K562 (cell line): ENCODE data around the gene KCNQ5. TPM values are rescaled to one million over a fixed set of nuclear protein-coding genes. Genes with fewer than 3 reads are reported as not detected.

Source experiments
- ATAC-seq: fragments of 200-7000 bp; cut with Tn5 transposase; 3 replicates; pipeline ENCODE4 v1.9.1; 2020; ENCODE audit warnings: moderate library complexity
- BruUV-seq: library from RNA; stranded (reverse); fragments of 400-500 nt; replicated peaks from 2 replicates; lab custom pipeline; 2021; lab: Mats Ljungman, UMichigan
- CTCF ChIA-PET: fragments of 300-600 bp; formaldehyde crosslinking; extraction: SDS; loops from one replicate; lab custom pipeline; 2021; ENCODE audit warnings: low intra/inter-chr PET ratio; lab: Yijun Ruan, JAX
- POLR2A ChIA-PET: fragments of 300-600, 350-650 bp; sonication (Branson Sonifier 250); formaldehyde crosslinking; extraction: SDS; loops from one replicate; lab custom pipeline; 2021; ENCODE audit warnings: antibody characterized with exemption, inconsistent platforms; lab: Yijun Ruan, JAX
- DNase-seq, 4 experiments: peaks; one replicate each; pipeline versions ENCODE4 v3.0.0 to v3.0.0-alpha.2; 2011 to 2018; ENCODE audit warnings: low spot score in 3 of 4, mixed read lengths in 3 of 4; ENCODE audit errors: extremely low read depth in 1 of 4
- FAIRE-seq: peaks from 2 replicates; lab custom pipeline; 2011; peaks lifted over from hg19 to GRCh38; lab: Jason Lieb, UNC
- H2AFZ ChIP-seq: 2 replicates; pipeline ENCODE4 v1.6.0; 2011; ENCODE audit warnings: low read depth, low read length, control low read depth, inconsistent platforms
- H3K27ac ChIP-seq: fragments of 200-600 bp; 3 replicates; pipeline ENCODE4 v1.8.0; 2011; ENCODE audit warnings: low read depth, mild to moderate bottlenecking, control low read depth, inconsistent platforms, low read length, moderate library complexity, mixed read lengths; ENCODE audit errors: extremely low read depth
- H3K27me3 ChIP-seq, 2 experiments: fragments of 300-600 bp in 1 of 2; 2 replicates in 1 of 2; 3 replicates in 1 of 2; pipeline versions ENCODE4 v1.6.0 to v1.8.0; 2011; ENCODE audit warnings: inconsistent platforms in 2 of 2, low read length in 2 of 2, mild to moderate bottlenecking in 1 of 2, mixed read lengths in 1 of 2, moderate library complexity in 1 of 2; ENCODE audit not compliant: control insufficient read depth in 2 of 2, insufficient read depth in 2 of 2
- H3K36me3 ChIP-seq: fragments of 300-600 bp; 3 replicates; pipeline ENCODE4 v1.8.0; 2011; ENCODE audit warnings: mild to moderate bottlenecking, low read length, inconsistent platforms; ENCODE audit not compliant: control insufficient read depth, insufficient read depth
- H3K4me1 ChIP-seq, 2 experiments: fragments of 200-600 bp in 1 of 2; replicated peaks in 1 of 2; 2 replicates in 1 of 2; 3 replicates in 1 of 2; pipeline versions ENCODE4 v1.5.1 to v1.8.0; 2011; ENCODE audit warnings: inconsistent platforms in 2 of 2, low read length in 2 of 2, mild to moderate bottlenecking in 1 of 2, mixed read lengths in 1 of 2, moderate library complexity in 1 of 2; ENCODE audit not compliant: control insufficient read depth in 2 of 2, insufficient read depth in 2 of 2
- H3K4me2 ChIP-seq: 2 replicates; pipeline ENCODE4 v1.6.1; 2011; ENCODE audit warnings: low read length, control low read depth, inconsistent platforms, mixed read lengths; ENCODE audit not compliant: insufficient read depth
- H3K4me3 ChIP-seq: fragments of 200-600 bp; sonication (generic), shearing (Covaris generic); 2 replicates; pipeline ENCODE4 v1.5.1; 2016; ENCODE audit warnings: control low read depth, inconsistent platforms
- H3K79me2 ChIP-seq: fragments of 200-600 bp; 3 replicates; pipeline ENCODE4 v1.8.0; 2011; ENCODE audit warnings: low read length, inconsistent platforms; ENCODE audit not compliant: control insufficient read depth, insufficient read depth
- H3K9ac ChIP-seq, 2 experiments: 2 replicates each; pipeline versions ENCODE4 v1.6.0 to v1.6.1; 2011; ENCODE audit warnings: low read depth in 2 of 2, low read length in 2 of 2, control low read depth in 1 of 2, inconsistent platforms in 1 of 2, mild to moderate bottlenecking in 1 of 2, mixed read lengths in 1 of 2; ENCODE audit not compliant: insufficient read depth in 1 of 2
- H3K9me1 ChIP-seq: one replicate; pipeline ENCODE4 v1.6.0; 2011; ENCODE audit warnings: inconsistent platforms, mild to moderate bottlenecking, low read length, moderate library complexity; ENCODE audit not compliant: control insufficient read depth, insufficient read depth
- H3K9me3 ChIP-seq: replicated peaks from 2 replicates; pipeline ENCODE4 v1.5.1; 2011; ENCODE audit warnings: low read depth, low read length, inconsistent platforms; ENCODE audit not compliant: control insufficient read depth, insufficient read depth
- H4K20me1 ChIP-seq: replicated peaks from 2 replicates; pipeline ENCODE4 v1.6.1; 2011; ENCODE audit warnings: low read length, inconsistent platforms, mixed read lengths; ENCODE audit not compliant: control insufficient read depth, insufficient read depth
- BRCA1 ChIP-seq, 2 experiments: fragments of 450-650 bp in 1 of 2; sonication (generic) in 1 of 2; formaldehyde crosslinking in 1 of 2; IDR thresholded peaks; 2 replicates each; pipeline versions ENCODE4 v1.5.0 to v1.6.1; 2017 to 2020; ENCODE audit warnings: mild to moderate bottlenecking in 1 of 2, missing genetic modification reagents in 1 of 2
- COPS2 ChIP-seq: fragments of 450-650 bp; conservative IDR thresholded peaks from 2 replicates; pipeline ENCODE4 v1.6.1; 2016; ENCODE audit warnings: mild to moderate bottlenecking, moderate library complexity
- ETS2 ChIP-seq: IDR thresholded peaks from 2 replicates; pipeline ENCODE4 v1.6.1; 2016; ENCODE audit warnings: borderline replicate concordance, missing genetic modification characterization, mild to moderate bottlenecking, moderate library complexity, missing compliant biosample characterization; ENCODE audit not compliant: poor library complexity, severe bottlenecking
- JUN ChIP-seq, 2 experiments: sonication (generic) in 1 of 2; formaldehyde crosslinking in 1 of 2; IDR thresholded peaks; 2 replicates each; pipeline versions ENCODE4 v1.6.1 to v1.8.0; 2012 to 2022; ENCODE audit warnings: borderline replicate concordance in 2 of 2, mild to moderate bottlenecking in 2 of 2, improper control_type of control experiment in 1 of 2, low read depth in 1 of 2, low read length in 1 of 2, missing genetic modification reagents in 1 of 2
- MYBL2 ChIP-seq, 2 experiments: fragments of 450-650 bp in 1 of 2; sonication (generic) in 1 of 2; formaldehyde crosslinking in 1 of 2; IDR thresholded peaks; 2 replicates each; pipeline versions ENCODE4 v1.6.1 to v1.8.1; 2017 to 2022; ENCODE audit warnings: borderline replicate concordance in 1 of 2, inconsistent platforms in 1 of 2, low read depth in 1 of 2, mild to moderate bottlenecking in 1 of 2, missing genetic modification reagents in 1 of 2, moderate library complexity in 1 of 2
- NCOA6 ChIP-seq: fragments of 450-650 bp; IDR thresholded peaks from 2 replicates; pipeline ENCODE4 v1.6.1; 2017; ENCODE audit warnings: mild to moderate bottlenecking
- PHB2 ChIP-seq: fragments of 450-650 bp; IDR thresholded peaks from 2 replicates; pipeline ENCODE4 v1.6.1; 2017; ENCODE audit warnings: low read depth
- RBM34 ChIP-seq: fragments of 200-400 bp; formaldehyde crosslinking; IDR thresholded peaks from 2 replicates; pipeline ENCODE4 v1.6.1; 2018; ENCODE audit warnings: low read length, borderline replicate concordance; ENCODE audit not compliant: insufficient read depth
- SMAD1 ChIP-seq: fragments of 150-350 bp; IDR thresholded peaks from 2 replicates; pipeline ENCODE4 v1.6.1; 2014; ENCODE audit warnings: low read length, low read depth; ENCODE audit not compliant: partially characterized antibody
- SREBF1 ChIP-seq: fragments of 150-350 bp; IDR thresholded peaks from 2 replicates; pipeline ENCODE4 v1.6.1; 2014; ENCODE audit warnings: antibody characterized with exemption, low read depth, low read length, borderline replicate concordance
- TCF3 ChIP-seq: sonication (generic); formaldehyde crosslinking; IDR thresholded peaks from 2 replicates; pipeline ENCODE4 v1.4.0; 2020; ENCODE audit warnings: mild to moderate bottlenecking, missing genetic modification reagents
- ZNF316 ChIP-seq: fragments of 450-650 bp; IDR thresholded peaks from 2 replicates; pipeline ENCODE4 v1.6.1; 2016
- ZZZ3 ChIP-seq: fragments of 450-650 bp; IDR thresholded peaks from 2 replicates; pipeline ENCODE4 v1.6.1; 2016; ENCODE audit warnings: antibody characterized with exemption, mild to moderate bottlenecking, moderate library complexity
- WGBS: fragments of 100-300 bp; shearing (Covaris generic); methylation state at CpG from one replicate; pipeline ENCODE4 v1.1.6; 2016; ENCODE audit warnings: low coverage, mixed read lengths; ENCODE audit not compliant: insufficient coverage; ENCODE audit errors: missing lambda C conversion rate; 5-methylcytosine and 5-hydroxymethylcytosine counted together
- in situ Hi-C: fragments of 300-500 bp; cut with MboI; formaldehyde crosslinking; loops from 4 replicates; pipeline ENCODE4 v1.15.0; 2018; ENCODE audit warnings: inconsistent platforms, mixed read lengths
- intact Hi-C: fragments of 100-400 bp; cut with micrococcal nuclease; formaldehyde crosslinking; loops from 2 replicates; pipeline ENCODE4 v1.14.2; 2022
- polyA plus RNA-seq, 8 experiments: library from polyadenylated mRNA; depleted of rRNA in 4 of 8; stranded (reverse) in 5 of 8; unstranded in 3 of 8; fragments of >200 nt; fragmentation: Nextera tagmentation in 2 of 8; fragmentation: Illumina TruSeq in 1 of 8; extraction: Ambion mirVana in 2 of 8; extraction: Trizol in 1 of 8; gene quantifications; 2 replicates each; pipeline versions ENCODE4 v1.2.1 to v1.2.3, GENCODE V29; 2011 to 2014; ENCODE audit warnings: inconsistent platforms in 1 of 8, missing spikeins in 1 of 8
- total RNA-seq, 7 experiments: library from RNA; depleted of rRNA in 6 of 7; stranded (reverse); fragments of >200 nt in 6 of 7; fragmentation: Illumina TruSeq in 2 of 7; extraction: Trizol in 2 of 7; gene quantifications; 2 replicates each; pipeline versions ENCODE4 v1.2.1 to v1.2.3, GENCODE V29; 2011 to 2021; ENCODE audit warnings: low replicate concordance in 1 of 7
- TF ChIP-seq, protein P1 (sequence below): fragments of 450-650 bp; formaldehyde crosslinking; IDR thresholded peaks from 2 replicates; pipeline ENCODE4 v1.4.0; 2022; ENCODE audit warnings: missing genetic modification characterization
- TF ChIP-seq, protein P2 (sequence below): fragments of 450-650 bp; IDR thresholded peaks from 2 replicates; pipeline ENCODE4 v1.6.1; 2016; ENCODE audit warnings: antibody characterized with exemption
- TF ChIP-seq, protein P3 (sequence below), 3 experiments: IDR thresholded peaks in 2 of 3; conservative IDR thresholded peaks in 1 of 3; 2 replicates each; pipeline ENCODE4 v1.5.1; 2011 to 2012; ENCODE audit warnings: low read length in 3 of 3, mild to moderate bottlenecking in 3 of 3, control low read depth in 2 of 3, improper control_type of control experiment in 1 of 3, inconsistent platforms in 1 of 3, low read depth in 1 of 3, mixed read lengths in 1 of 3, moderate library complexity in 1 of 3; ENCODE audit not compliant: insufficient read depth in 2 of 3
- TF ChIP-seq, protein P4 (sequence below): fragments of 450-650 bp; IDR thresholded peaks from 2 replicates; pipeline ENCODE4 v1.6.1; 2016

Gene KCNQ5
- total and polyA plus RNA-seq, 9 of the 15 experiments (the other 6 are each of a cell fraction or from before 2014, with no cell fraction given), result 0.31 to 5.9 (median 2.6) TPM

DNA sequence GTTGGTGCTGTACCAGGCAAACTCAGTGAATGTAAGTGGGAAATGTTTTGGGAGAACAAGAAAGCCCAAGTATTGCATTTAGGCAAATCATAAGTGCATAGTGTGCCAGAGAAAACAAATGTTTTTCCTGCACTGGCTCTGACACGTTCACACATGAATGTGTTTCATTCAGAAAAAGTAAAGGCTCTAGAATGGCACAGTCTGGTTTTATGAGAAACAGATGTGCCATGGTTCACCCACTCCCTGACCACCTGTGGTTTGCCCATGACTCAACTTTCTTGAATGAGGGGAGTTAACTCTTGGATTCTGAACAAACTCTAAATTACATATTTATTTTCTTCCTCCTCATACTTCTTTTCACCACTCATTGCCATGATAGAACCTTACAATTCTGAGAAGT lies 126.9 kb downstream of the KCNQ5 start:
- BruUV-seq, result no TSS peak
- ChIA-PET POLR2A (no interaction called here), CTCF (no interaction called here)
- Histone ChIP-seq H3K4me2 (no peak overlapping the region), H2AFZ (no peak overlapping the region), H3K36me3 (no peaks in the 10 kb centered on the region), H3K9me1 (no peaks in the 10 kb centered on the region), H3K79me2 (no peaks in the 10 kb centered on the region), H3K4me3 (no peak overlapping the region), H3K9me3 (no peaks in the 10 kb centered on the region), H3K27ac (no peak overlapping the region), H3K4me1 (no peaks in the 10 kb centered on the region), H3K27me3 (no peaks in the 10 kb centered on the region), H4K20me1 (no peaks in the 10 kb centered on the region), H3K9ac (no peak overlapping the region)
- intact Hi-C loops (no loop called here), in situ Hi-C loops (no loop called here)
- WGBS, result 12% methylated on average over 1 of the region's 1 CpG
- no peak for ATAC-seq
- no peak for DNase-seq
- FAIRE-seq, result no peak
- TF ChIP-seq, protein P1, sequence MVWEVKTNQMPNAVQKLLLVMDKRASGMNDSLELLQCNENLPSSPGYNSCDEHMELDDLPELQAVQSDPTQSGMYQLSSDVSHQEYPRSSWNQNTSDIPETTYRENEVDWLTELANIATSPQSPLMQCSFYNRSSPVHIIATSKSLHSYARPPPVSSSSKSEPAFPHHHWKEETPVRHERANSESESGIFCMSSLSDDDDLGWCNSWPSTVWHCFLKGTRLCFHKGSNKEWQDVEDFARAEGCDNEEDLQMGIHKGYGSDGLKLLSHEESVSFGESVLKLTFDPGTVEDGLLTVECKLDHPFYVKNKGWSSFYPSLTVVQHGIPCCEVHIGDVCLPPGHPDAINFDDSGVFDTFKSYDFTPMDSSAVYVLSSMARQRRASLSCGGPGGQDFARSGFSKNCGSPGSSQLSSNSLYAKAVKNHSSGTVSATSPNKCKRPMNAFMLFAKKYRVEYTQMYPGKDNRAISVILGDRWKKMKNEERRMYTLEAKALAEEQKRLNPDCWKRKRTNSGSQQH (CRISPR knock-in tag), result no peak
- TF ChIP-seq MYBL2 (IDR thresholded peaks at IDR 0.05; ENCODE audit: low read depth) (no peak), MYBL2 (CRISPR knock-in tag; IDR thresholded peaks at IDR 0.05; ENCODE audit: borderline replicate concordance) (no peak), SMAD1 (no peak), ETS2 (tag) (no peak), JUN (IDR thresholded peaks at IDR 0.05; ENCODE audit: borderline replicate concordance, low read depth, low read length) (no peak), JUN (CRISPR knock-in tag; IDR thresholded peaks at IDR 0.05; ENCODE audit: borderline replicate concordance) (no peak), NCOA6 (no peak), TCF3 (CRISPR knock-in tag) (no peak), ZZZ3 (no peak), COPS2 (no peak), RBM34 (no peak), ZNF316 (no peak), SREBF1 (no peak), BRCA1 (IDR thresholded peaks at IDR 0.05) (no peak), BRCA1 (CRISPR knock-in tag; IDR thresholded peaks at IDR 0.05) (no peak), PHB2 (no peak)
- TF ChIP-seq, protein P2, sequence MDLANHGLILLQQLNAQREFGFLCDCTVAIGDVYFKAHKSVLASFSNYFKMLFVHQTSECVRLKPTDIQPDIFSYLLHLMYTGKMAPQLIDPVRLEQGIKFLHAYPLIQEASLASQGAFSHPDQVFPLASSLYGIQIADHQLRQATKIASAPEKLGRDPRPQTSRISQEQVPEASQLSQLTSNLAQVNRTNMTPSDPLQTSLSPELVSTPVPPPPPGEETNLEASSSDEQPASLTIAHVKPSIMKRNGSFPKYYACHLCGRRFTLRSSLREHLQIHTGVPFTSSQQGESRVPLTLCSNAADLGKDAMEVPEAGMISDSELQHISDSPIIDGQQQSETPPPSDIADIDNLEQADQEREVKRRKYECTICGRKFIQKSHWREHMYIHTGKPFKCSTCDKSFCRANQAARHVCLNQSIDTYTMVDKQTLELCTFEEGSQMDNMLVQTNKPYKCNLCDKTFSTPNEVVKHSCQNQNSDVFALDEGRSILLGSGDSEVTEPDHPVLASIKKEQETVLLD, result no peak
- TF ChIP-seq, protein P3, sequence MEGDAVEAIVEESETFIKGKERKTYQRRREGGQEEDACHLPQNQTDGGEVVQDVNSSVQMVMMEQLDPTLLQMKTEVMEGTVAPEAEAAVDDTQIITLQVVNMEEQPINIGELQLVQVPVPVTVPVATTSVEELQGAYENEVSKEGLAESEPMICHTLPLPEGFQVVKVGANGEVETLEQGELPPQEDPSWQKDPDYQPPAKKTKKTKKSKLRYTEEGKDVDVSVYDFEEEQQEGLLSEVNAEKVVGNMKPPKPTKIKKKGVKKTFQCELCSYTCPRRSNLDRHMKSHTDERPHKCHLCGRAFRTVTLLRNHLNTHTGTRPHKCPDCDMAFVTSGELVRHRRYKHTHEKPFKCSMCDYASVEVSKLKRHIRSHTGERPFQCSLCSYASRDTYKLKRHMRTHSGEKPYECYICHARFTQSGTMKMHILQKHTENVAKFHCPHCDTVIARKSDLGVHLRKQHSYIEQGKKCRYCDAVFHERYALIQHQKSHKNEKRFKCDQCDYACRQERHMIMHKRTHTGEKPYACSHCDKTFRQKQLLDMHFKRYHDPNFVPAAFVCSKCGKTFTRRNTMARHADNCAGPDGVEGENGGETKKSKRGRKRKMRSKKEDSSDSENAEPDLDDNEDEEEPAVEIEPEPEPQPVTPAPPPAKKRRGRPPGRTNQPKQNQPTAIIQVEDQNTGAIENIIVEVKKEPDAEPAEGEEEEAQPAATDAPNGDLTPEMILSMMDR (IDR thresholded peaks at IDR 0.05 in 2 of 3, conservative IDR thresholded peaks at IDR 0.05 in 1 of 3; ENCODE audit: insufficient read depth in 2 of 3, low read depth in 1 of 3, low read length in 3 of 3), result no peak
- TF ChIP-seq, protein P4, sequence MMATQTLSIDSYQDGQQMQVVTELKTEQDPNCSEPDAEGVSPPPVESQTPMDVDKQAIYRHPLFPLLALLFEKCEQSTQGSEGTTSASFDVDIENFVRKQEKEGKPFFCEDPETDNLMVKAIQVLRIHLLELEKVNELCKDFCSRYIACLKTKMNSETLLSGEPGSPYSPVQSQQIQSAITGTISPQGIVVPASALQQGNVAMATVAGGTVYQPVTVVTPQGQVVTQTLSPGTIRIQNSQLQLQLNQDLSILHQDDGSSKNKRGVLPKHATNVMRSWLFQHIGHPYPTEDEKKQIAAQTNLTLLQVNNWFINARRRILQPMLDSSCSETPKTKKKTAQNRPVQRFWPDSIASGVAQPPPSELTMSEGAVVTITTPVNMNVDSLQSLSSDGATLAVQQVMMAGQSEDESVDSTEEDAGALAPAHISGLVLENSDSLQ, result no peak
